ENCODE results near the gene MEAK7.
A peak's percentile ranks its signal among the peaks of the same experiment; 100 is the strongest.

Gene MEAK7, protein sequence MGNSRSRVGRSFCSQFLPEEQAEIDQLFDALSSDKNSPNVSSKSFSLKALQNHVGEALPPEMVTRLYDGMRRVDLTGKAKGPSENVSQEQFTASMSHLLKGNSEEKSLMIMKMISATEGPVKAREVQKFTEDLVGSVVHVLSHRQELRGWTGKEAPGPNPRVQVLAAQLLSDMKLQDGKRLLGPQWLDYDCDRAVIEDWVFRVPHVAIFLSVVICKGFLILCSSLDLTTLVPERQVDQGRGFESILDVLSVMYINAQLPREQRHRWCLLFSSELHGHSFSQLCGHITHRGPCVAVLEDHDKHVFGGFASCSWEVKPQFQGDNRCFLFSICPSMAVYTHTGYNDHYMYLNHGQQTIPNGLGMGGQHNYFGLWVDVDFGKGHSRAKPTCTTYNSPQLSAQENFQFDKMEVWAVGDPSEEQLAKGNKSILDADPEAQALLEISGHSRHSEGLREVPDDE

DNA sequence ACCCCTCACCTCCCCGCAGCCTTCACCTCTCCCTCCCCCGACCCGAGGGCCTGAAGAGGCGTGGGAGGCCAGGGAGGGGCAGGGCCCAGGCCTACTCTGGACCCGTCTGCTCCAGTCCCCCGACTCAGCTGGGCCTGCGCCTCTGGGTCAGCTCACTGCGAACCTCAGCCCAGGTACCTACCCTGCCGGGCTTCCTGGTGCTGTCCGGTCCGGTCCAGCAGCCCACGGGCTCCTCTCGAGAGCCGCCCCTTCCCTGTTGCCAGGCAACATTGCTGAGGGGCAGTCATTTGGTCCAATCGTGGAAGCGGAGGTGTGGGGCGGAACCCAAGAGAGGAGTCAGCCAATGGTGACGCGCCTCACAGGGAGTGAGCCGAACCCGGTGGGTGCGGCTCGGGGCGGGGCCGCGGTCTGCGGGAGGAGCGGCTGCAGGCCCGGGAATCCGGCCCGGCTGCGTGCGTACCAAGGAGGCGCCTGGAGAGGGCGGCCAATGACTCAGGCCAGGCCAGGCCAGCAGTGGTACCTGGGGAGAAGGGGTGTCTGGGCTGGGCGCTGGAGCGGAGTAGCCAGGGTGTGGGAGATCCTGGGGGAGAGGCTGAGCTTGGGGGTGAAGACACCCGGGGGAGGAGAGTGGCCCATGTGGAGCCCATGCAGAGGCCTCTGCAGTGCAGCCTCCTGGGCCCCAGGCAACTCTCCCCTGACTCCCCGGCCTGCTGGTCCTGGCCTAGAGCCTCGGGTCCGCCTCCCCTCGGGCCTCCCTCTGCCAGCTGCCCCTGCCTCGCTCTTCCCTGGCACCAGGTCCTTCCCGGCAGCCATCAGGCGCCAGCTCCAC is at the start of gene MEAK7:
Gene MEAK7, minus strand, starts transcription at position 240 of the 829 bp plus-strand sequence. CDS start 6,573 bp downstream, outside the sequence.
- peak; percentile 96 for DNase-seq (ENCODE audit: low spot score)

DNA sequence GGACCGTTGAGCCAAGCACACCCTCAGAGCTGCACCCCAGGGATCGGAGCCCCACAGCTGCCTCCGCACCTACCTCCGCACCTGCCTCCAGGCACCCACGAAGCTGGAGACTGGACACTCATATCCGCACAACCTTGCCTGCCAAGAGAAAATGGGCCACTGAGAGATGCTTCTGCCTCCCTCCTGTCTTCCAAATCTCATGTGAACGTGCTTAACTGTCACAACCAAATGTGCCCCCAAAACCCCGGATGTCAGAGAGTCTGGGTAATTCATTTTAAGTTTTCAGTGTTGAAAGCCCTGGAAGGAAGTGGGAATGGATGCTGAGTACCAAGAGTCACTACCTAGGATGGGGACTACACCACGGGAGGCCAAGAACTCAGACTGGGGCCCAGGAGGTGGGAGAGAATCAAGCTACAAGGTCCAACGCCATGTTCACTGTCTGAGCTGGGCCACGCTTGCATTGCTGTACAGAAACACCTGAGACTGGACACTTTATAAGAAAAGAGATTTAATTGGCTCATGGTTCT is 49.5 kb upstream of the MEAK7 start:
- DNase-seq (ENCODE audit: low spot score): no peak

DNA sequence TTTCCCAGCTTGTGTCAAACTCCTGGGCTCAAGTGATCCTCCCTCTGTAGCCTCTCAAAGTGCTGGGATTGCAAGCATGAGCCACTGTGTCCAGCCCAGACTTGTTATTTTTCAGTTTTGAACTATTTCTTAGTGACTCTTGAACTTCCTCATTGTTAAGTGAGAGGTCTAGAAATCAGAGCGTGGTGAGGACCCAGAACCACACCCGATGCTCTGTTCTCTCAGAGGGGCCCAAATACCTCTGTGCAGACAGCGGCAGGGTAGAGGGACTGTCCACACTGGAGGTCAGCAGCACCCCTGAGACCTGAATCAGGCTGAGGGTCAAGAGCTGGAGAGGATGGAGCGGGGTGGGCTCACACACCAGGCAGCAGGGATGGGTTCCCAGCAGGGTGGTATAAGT is 47.7 kb upstream of the MEAK7 start:
- DNase-seq (ENCODE audit: low spot score): no peak

DNA sequence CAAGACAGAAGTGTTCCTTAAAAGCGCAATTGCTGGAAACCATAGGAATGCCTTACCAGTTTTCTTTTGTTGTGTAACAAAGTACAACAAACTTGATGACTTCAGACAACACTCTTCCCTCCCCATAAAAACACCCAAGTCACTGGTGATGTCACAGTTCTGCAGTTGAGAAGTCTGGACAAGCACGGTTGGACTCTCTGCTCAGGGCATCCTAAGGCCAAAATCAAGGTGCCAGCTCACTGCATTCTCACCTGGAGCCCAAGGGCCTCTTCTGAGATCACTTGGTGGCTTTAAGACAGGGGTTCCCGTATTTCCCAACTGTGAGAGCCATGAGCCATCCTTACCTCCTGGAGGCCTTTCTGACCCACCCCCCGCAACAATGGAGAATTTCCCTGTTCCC is 45.6 kb upstream of the MEAK7 start:
- no peak for DNase-seq (ENCODE audit: low spot score)

DNA sequence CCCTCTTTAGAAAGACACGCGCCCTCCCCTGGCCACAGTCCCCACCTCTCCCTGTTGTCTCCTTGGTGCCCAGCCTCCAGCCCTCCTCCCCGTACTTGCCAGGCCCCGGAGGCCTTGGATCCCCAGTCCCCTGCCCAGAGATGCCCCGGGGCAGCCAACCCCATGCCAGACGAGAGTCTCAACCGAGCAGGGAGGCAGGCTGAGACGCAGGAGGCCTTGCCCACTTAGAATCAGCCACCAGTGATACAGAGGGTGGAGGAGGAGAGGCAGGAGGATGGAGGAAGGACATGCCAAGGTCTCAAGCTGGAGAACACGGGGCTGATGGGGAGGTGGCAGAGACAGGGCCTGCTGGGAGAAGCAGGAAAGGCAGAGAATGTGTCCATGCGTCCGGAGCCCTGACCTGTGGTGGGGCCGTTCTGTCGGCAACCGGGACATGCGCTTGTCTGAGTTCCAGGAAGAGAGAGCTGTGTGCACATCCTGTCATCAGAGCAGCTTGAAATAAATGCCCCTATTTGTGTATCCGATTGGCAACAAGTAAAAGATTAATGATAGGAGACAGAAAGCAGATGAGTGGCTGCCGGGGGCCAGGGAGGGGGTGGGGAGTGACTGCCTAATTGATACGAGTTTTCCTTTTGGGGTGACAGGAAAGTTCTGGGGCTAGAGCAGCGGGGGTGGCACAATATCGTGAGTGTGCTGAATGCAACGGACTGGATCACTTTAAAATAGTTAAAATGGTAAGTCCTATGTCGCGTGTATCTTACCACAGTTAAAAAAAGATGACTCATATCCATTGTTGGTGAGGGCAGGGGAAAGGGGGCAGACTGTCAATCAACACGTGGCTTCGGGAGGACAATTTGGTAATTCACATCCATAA is 44.7 kb upstream of the MEAK7 start:
- no peak for DNase-seq (ENCODE audit: low spot score)

DNA sequence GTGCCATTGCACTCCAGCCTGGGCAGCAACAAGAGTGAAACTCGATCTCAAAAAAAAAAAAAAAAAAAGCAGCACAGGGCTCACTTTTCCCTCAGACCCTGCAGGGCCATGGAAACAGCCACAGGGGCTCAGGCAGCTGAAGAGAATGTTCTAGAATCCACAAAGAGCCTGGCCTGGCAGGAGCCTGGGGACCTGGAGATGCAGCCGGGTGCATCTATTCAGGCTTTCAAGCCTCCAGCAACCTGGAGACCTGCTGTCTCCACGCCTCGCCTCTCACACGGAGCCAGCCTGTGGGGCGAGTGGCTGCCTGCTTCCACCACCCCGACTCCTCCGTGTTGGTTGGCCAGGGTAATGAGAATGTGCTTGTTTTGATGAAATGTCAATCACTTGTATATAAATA is 44.0 kb upstream of the MEAK7 start:
- DNase-seq (ENCODE audit: low spot score): no peak

DNA sequence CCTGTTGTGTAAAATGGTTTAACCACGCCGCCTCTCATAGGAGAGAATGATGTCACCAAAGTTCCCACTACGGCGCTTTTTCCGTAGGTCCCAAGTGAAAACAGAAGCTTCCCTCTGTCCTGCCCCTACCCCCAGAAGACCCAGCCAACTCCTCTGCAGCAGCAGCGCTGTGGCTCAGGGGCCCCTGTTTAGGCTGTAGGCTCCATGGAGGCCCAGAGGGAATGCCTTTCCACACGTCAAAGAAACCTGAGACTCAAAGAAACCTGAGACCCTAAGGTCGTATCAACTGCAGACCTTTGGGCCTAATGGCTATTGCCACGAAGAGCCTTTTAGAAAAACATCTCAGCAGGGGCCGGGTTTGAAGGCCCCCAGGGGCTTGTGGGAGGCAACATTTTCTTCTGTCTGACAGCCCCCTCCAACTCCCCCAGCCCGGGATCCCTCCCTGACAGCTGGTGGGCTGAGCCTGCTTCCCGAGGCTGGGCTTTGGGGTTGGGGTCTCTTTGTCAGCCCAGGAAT is 43.1 kb upstream of the MEAK7 start:
- DNase-seq (ENCODE audit: low spot score): no peak

DNA sequence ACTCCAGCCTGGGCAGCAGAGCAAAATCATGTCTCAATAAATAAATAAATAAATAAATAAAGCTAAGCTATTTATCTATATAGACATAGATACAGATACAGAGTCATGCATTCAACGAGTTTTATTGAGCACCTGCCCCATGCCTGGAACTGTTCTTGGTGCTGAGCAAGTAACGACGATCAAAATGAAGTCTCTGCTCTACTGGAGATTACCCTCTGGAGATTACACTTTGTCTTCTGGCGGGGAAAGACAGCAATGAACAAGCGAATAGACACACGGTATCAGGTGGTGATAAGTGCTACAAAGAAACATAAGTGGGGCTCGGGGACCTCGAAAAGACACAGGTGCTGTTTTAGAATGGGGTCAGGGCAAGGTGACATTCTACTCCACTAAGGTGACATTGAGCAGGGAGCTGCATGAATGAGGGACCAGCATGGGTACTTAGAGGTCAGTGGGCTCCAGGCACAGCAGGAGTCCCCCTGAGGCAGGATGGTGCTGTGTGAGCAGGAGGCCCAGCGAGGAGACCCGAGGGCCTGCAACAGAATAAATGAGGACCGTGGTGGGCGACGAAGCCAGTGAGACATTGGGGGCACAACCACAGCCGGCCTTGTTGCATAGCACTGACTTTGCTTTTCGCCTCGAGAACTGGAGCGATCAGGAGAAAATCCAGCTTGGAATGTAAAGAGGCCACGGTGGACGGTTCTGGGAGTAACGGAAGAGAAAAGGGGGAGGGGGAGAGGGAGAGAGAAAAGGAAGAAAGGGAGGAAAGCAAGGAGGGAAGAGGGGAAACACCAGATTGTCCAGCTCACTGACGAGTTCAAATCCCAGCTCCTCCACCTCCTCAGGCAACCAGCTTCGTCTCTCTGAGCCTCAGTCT is 42.4 kb upstream of the MEAK7 start:
- no peak for DNase-seq (ENCODE audit: low spot score)

DNA sequence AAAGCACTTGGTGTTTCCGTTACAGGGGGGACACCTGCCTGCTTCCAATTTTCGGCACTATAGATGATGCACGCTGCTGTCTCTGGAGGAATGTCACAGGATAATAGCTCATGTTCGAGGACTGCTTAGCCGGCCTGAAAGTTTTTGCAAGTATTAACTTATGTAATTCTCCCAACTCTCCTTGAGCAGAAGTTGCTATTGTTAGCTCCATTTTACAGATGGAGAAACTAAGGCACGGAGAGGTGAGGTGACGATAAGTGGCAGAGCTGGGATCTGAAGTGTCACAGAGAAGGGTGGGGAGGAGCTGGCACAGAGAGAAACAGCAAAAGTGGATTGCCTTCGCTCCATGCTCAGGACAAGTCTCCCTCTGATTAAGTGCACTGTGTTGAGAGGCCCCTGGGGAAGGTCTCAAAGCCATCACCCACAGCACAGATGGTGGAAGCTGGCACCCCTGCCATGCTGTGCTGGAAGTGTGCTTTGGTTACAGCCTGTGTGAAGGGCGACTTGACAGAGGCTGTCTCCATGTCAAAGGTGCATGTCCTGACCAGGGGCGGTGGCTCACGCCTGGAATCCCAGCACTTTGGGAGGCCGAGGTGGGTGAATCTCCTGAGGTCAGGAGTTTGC is 40.8 kb upstream of the MEAK7 start:
- DNase-seq (ENCODE audit: low spot score): no peak

DNA sequence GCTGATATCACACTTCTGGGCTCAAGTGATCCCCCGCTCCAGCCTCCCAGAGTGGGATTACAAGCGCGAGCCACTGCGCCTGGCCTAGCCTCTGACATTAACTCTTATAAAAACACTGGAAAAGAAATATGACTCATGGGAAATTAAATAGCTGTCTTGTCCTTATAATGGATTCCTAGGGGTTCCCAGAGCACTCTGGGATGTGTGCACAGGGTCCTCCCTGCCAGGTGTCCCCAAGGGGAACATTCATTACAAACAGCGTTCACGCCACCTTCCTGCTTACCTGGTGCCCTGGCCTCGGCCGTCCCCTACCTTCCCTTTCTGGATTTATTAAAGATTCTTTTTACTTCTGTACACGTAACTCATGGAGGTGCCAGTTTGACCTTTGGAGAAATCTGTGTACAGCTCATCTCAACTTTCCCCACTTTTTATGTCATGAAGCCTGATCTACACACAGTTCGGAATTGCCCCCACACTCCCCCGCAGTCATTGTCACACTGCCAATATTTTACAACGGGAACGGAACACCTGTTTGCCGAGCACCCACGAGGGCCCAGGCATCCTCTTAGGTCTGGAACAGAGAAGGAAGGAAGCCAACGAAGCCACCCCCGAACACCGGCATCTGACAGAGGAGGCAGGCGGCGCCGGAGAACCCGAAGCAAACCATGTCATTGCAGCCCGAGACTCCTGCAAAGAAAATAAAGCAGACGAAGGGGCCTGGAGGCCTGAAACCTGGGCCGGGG is 39.7 kb upstream of the MEAK7 start:
- DNase-seq (ENCODE audit: low spot score): no peak

DNA sequence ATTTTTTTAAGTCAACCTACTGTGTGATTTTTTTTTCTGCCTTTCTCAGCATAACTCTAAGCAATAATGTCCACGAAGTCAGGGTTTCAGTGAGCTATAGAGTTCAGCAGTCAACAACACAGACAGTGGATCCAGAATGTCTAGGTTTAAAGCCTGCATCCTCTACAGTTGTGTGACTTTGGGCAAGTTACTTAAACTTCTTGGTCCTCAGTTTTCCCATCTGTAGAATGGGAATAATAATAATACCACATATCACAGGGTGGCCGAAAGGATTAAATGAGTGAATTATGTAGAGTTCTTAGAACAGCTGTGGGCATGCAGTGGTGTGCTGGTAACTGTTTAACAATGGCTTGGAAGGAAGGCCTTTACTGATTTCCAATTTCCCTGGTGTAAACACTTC is 38.8 kb upstream of the MEAK7 start:
- DNase-seq (ENCODE audit: low spot score): no peak

DNA sequence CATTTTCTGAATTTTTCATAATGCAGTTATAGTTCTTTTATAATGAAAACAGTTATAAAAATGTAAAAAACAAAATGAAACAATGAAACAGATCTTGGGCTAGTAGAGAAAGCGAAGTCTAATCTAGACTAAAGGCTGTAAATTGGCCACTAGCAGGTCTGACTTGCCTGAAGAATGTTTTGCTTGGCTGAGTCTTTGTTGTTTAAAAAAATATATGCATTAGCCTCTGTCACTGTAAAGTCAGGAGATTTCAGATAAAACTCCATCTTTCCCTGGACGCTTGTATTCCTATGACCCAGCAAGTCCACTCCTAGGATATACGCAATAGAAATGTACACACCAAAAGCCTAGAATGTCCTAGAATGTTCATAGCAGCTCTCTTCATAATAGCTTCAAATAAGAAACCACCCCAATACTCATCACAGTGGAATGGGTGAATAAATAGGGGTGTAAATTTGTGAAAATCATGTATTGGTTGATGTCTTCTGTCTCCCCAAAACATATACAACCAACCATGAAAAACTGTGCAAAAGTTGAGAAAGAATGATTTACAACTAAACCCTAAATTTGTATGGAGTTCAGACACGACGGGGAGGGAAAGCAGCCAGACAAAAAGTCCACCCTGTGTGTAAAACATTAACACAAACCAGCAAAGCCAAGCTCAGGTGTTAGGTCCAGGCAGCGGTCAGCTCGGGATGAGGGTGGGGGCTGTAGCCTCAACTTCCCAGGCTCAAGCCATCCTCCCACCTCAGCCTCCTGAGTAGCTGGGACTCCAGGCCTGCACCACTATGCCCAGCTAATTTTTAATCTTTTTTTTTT is 37.7 kb upstream of the MEAK7 start:
- no peak for DNase-seq (ENCODE audit: low spot score)

DNA sequence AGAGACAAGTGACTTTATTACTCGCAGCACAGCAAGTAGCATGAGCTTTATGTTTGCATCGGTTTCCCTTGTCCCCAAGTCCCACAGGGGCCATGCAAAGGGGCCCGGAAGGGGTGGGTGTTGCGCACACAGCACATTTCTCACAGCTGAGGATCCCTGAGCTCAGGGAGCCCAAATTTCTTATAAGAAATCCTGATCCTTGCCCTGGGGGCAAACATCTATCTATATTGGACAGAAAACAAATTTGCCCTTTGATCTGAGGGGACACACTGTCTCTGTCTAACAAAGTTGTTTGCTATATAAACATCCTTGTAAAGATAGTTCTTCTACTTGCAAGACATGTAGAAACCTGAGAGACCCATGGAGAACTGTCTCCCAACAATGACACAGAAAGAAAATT is 35.7 kb upstream of the MEAK7 start:
- DNase-seq (ENCODE audit: low spot score): no peak

DNA sequence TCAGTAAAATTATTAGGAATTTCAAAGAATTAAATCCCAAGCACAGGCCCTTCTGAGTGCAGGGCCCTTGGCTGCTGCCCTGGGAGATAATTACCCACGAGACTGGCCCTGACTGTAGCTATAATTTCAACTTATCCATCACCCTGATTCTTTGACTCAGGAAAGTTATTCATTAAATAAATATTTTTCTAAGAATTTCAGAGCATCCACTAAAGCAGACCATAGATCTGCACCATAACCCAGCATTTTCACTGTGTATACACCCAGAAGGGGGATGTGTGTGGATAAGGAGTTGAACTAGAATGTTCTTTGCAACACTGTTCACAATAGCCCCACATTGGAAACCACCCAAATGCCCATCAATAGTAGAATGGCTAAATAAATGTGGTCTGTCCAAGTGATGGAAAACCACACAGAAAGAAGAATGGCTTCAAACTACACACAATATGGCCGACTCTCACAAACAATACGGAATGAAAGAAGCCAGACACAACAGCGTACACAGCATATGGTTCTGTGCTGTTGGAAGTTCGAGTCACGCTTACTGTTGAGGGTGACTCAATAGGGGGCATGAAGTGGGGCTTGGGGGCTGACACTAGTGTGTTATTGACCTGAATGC is 33.9 kb upstream of the MEAK7 start:
- no peak for DNase-seq (ENCODE audit: low spot score)

DNA sequence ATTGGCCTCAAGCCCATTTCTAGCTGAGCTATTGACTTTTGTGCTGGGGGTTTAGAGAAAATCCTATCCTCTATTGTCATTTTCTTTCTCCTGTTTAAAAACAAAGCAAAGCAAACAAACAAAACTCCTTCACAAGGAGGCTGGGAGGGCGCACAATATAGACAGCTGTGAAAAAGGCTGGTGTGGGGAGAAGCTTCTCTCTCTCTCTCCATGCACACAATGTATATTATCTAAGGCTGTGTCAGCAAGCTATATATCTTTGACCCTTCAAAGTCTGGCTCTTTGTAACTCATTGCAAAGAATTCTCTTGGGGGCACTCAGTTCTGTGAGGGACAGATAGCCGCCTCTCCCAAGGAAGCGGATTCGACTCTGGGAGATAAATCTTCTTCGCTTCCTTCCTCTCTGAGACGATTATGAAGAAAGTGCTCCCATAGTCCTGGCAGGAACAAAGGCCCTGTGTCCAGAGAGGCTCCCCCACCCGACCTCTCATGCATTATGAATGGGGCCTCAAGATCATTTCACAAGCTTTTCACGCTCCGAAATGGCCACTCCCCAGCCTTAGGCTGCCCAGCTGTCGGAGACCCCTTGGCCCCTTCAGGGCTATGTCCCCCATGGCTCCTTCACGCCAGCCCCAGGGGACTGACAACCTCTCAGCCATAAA is 33.2 kb upstream of the MEAK7 start:
- no peak for DNase-seq (ENCODE audit: low spot score)

DNA sequence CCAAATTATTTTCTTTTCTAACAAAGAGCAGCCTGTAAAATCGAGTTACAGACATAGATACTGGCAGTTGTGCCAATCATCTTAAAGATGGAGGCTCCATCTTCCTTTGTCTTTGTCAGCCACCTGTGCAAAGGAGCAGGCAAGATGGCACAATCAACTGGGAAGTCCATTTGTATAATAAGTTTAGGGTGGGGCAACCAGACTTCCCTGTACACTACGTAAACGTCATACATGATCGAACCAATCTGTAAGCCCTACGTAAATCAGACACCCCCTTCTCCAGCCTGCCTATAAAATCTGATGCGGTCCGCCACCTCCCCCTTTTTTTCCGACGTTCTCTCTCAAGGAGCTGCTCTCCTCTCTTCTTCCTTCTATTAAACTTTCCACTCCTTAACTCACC is 31.4 kb upstream of the MEAK7 start:
- DNase-seq (ENCODE audit: low spot score): no peak

DNA sequence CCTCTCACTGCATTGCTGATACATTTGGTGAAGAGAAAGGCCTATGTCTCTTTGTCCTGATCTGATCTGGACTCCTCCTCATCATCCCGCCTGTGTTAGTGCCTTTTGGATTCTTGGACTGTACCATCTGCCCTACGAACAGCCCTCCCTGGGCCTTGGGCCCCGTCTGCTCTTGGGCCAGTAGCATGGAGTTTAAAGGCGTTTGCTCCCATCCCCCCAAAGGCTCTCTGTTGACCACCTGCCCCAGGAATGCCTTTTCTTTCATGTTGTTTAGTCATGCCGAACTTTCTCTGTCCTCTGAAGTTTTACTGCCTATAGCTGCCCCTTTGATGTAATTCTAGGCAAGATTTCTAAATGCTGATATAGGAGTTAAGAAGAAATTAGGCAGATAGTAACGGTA is 30.9 kb upstream of the MEAK7 start:
- no peak for DNase-seq (ENCODE audit: low spot score)

DNA sequence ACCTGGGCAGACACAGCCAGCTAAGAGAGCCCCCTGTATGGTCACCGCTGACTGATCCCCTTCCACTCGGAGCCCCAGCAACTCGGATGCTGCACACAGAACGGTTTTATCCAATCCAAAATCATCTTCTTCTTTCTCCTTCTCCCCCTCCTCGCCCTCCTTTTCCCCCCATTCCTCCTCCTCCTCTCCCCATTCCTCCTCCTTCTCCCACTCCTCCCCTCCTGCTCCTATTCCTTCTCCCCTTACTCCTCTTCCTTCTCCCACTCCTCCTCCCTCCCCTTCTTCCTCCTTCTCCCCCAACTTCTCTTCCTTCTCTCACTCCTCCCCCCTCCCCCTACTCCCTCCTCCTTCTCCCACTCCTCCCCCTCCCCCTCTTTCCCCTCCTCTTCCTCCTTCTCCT is 30.4 kb upstream of the MEAK7 start:
- no peak for DNase-seq (ENCODE audit: low spot score)
